GM21367 (cell line): Measurements from ENCODE around the gene DLG2.

Experiments used
- ATAC-seq: cut with Tn5 transposase; IDR thresholded peaks from one replicate; pipeline ENCODE4 v1.9.1; 2021; ENCODE audit not compliant: unreplicated experiment

The DLG2 gene

GRCh38 chr11:84165139-84165538 lies 1462.0 kb downstream of the DLG2 start:
- no peak for ATAC-seq

- ATAC-seq, result no peak
Measured at GRCh38 chr11:84164728-84165127, 1462.4 kb downstream of the DLG2 start.

- no peak for ATAC-seq
Measured at GRCh38 chr11:84163116-84163515, 1464.0 kb downstream of the DLG2 start.

GRCh38 chr11:84157639-84158038 lies 1469.5 kb downstream of the DLG2 start:
- no peak for ATAC-seq

- no peak for ATAC-seq
Measured at GRCh38 chr11:84146826-84147225, 1480.3 kb downstream of the DLG2 start.

GRCh38 chr11:84145616-84146185 lies 1481.4 kb downstream of the DLG2 start:
- no peak for ATAC-seq

- no peak for ATAC-seq
Measured at GRCh38 chr11:84144531-84144930, 1482.6 kb downstream of the DLG2 start.

- no peak for ATAC-seq
Measured at GRCh38 chr11:84142411-84142810, 1484.7 kb downstream of the DLG2 start.

GRCh38 chr11:84140386-84141169 lies 1486.6 kb downstream of the DLG2 start:
- no peak for ATAC-seq

- ATAC-seq, result no peak
Measured at GRCh38 chr11:84137960-84138359, 1489.2 kb downstream of the DLG2 start.

GRCh38 chr11:84137505-84137904 lies 1489.6 kb downstream of the DLG2 start:
- ATAC-seq, result no peak

GRCh38 chr11:84136926-84137325 lies 1490.2 kb downstream of the DLG2 start:
- ATAC-seq, result no peak

- no peak for ATAC-seq
Measured at GRCh38 chr11:84130646-84131427, 1496.3 kb downstream of the DLG2 start.

- ATAC-seq, result no peak
Measured at GRCh38 chr11:84129961-84130576, 1497.1 kb downstream of the DLG2 start.

- ATAC-seq, result no peak
Measured at GRCh38 chr11:84128840-84129239, 1498.3 kb downstream of the DLG2 start.

GRCh38 chr11:84117394-84117793 lies 1509.8 kb downstream of the DLG2 start:
- ATAC-seq, result no peak

GRCh38 chr11:84106541-84106940 lies 1520.6 kb downstream of the DLG2 start:
- no peak for ATAC-seq

- ATAC-seq, result no peak
Measured at GRCh38 chr11:84105148-84105547, 1522.0 kb downstream of the DLG2 start.

GRCh38 chr11:84103096-84103495 lies 1524.0 kb downstream of the DLG2 start:
- no peak for ATAC-seq

GRCh38 chr11:84097186-84097585 lies 1530.0 kb downstream of the DLG2 start:
- no peak for ATAC-seq

- no peak for ATAC-seq
Measured at GRCh38 chr11:84091212-84091986, 1535.7 kb downstream of the DLG2 start.
